Stimulated activated CD8-positive, alpha-beta memory T cell treated with anti-CD3 and anti-CD28 coated beads, Interleukin-2, amount 100 ng/mL, for 1 hour (primary cell): ENCODE results near the gene RADIL.

Experiments used
- DNase-seq, 2 donors: peaks; one replicate each; pipeline ENCODE4 v3.0.0-alpha.2; 2020; ENCODE audit warnings: low read depth in 2 of 2

RADIL gene

GRCh38 chr7:4792537-4793126, 90.9 kb downstream of the RADIL start:
- no peak for DNase-seq

- DNase-seq: peak; percentile 61 to 70
Observed at GRCh38 chr7:4791738-4792536, 91.6 kb downstream of the RADIL start.

- DNase-seq: no peak
Observed at GRCh38 chr7:4791101-4791737, 92.3 kb downstream of the RADIL start.

- no peak for DNase-seq
Observed at GRCh38 chr7:4790516-4790991, 93.0 kb downstream of the RADIL start.

- no peak for DNase-seq
Observed at GRCh38 chr7:4790078-4790465, 93.4 kb downstream of the RADIL start.

- no peak for DNase-seq
Observed at GRCh38 chr7:4789194-4790077, 94.1 kb downstream of the RADIL start.

- no peak for DNase-seq
Observed at GRCh38 chr7:4788627-4789189, 94.8 kb downstream of the RADIL start.

GRCh38 chr7:4787947-4788626, 95.4 kb downstream of the RADIL start:
- no peak for DNase-seq

- DNase-seq: no peak
Observed at GRCh38 chr7:4787541-4787940, 96.0 kb downstream of the RADIL start.

- no peak for DNase-seq
Observed at GRCh38 chr7:4786015-4786414, 97.5 kb downstream of the RADIL start.

GRCh38 chr7:4785371-4785770, 98.1 kb downstream of the RADIL start:
- DNase-seq: no peak

GRCh38 chr7:4784799-4785198, 98.7 kb downstream of the RADIL start:
- DNase-seq: no peak

- DNase-seq: no peak
Observed at GRCh38 chr7:4783762-4784351, 99.7 kb downstream of the RADIL start.

GRCh38 chr7:4783292-4783652, 100.2 kb downstream of the RADIL start:
- DNase-seq: no peak

- no peak for DNase-seq
Observed at GRCh38 chr7:4782333-4783291, 100.9 kb downstream of the RADIL start.

GRCh38 chr7:4781366-4782069, 102.0 kb downstream of the RADIL start:
- DNase-seq: no peak

- DNase-seq: no peak
Observed at GRCh38 chr7:4779118-4779517, 104.4 kb downstream of the RADIL start.

GRCh38 chr7:4775848-4776623, 107.5 kb downstream of the RADIL start:
- DNase-seq: peak in 1 of 2 donors; percentile 21
